GM23338 (cell line): ENCODE measurements around the gene MKRN2. TPM values are rescaled to one million over a fixed set of nuclear protein-coding genes. Genes with fewer than 3 reads are reported as not detected.
"Not testable (repeated sequence)": the region's sequence is repeated elsewhere in the genome, so short reads cannot be mapped to it uniquely, and the experiment has no call there.

Experiments used
- ATAC-seq: fragments of 200-7000 bp; cut with Tn5 transposase; 3 replicates; pipeline ENCODE4 v1.9.1; 2020
- DNase-seq: peaks from one replicate; pipeline ENCODE4 v3.0.0-alpha.2; 2015; ENCODE audit warnings: low spot score
- H2AFZ ChIP-seq: fragments of 200-600 bp; sonication (generic); 2 replicates; pipeline ENCODE4 v1.8.0; 2016; ENCODE audit warnings: antibody characterized with exemption, mild to moderate bottlenecking, moderate library complexity
- H3F3A ChIP-seq: fragments of 200-600 bp; sonication (generic); replicated peaks from 2 replicates; pipeline ENCODE4 v1.8.0; 2017; ENCODE audit warnings: antibody characterized with exemption, mixed run types, low read depth
- H3K27ac ChIP-seq: fragments of 200-600 bp; sonication (generic); 2 replicates; pipeline ENCODE4 v1.6.1; 2016; ENCODE audit warnings: low read depth
- H3K27me3 ChIP-seq: fragments of 200-600 bp; sonication (generic); 2 replicates; pipeline ENCODE4 v1.8.0; 2016; ENCODE audit warnings: mild to moderate bottlenecking, mixed run types, moderate library complexity; ENCODE audit not compliant: insufficient read depth
- H3K36me3 ChIP-seq: fragments of 200-600 bp; sonication (generic); 2 replicates; pipeline ENCODE4 v1.8.0; 2016; ENCODE audit warnings: mild to moderate bottlenecking; ENCODE audit not compliant: insufficient read depth
- H3K4me1 ChIP-seq: fragments of 200-600 bp; sonication (generic); 2 replicates; pipeline ENCODE4 v1.8.0; 2016; ENCODE audit warnings: mild to moderate bottlenecking, moderate library complexity; ENCODE audit not compliant: insufficient read depth
- H3K4me2 ChIP-seq: fragments of 200-600 bp; sonication (generic); 2 replicates; pipeline ENCODE4 v1.7.1; 2017; ENCODE audit warnings: mixed run types
- H3K4me3 ChIP-seq: fragments of 200-600 bp; sonication (generic); 2 replicates; pipeline ENCODE4 v1.6.1; 2016; ENCODE audit warnings: mixed run types
- H3K79me2 ChIP-seq: fragments of 200-600 bp; sonication (generic); replicated peaks from 2 replicates; pipeline ENCODE4 v1.8.0; 2017; ENCODE audit warnings: mild to moderate bottlenecking; ENCODE audit not compliant: insufficient read depth
- H3K9me2 ChIP-seq: fragments of 200-600 bp; sonication (generic); 2 replicates; pipeline ENCODE4 v1.8.0; 2017; ENCODE audit not compliant: insufficient read depth
- H4K20me1 ChIP-seq: fragments of 200-600 bp; sonication (generic); replicated peaks from 2 replicates; pipeline ENCODE4 v1.8.0; 2017; ENCODE audit warnings: mild to moderate bottlenecking; ENCODE audit not compliant: insufficient read depth
- H3K27ac Mint-ChIP-seq: 2 replicates; pipeline ENCODE4 v1.8.0; 2020; ENCODE audit warnings: inconsistent platforms, mild to moderate bottlenecking, moderate library complexity, mixed read lengths
- H3K27me3 Mint-ChIP-seq: 3 replicates; pipeline ENCODE4 v1.8.0; 2022; ENCODE audit warnings: low read depth, mild to moderate bottlenecking, moderate library complexity, mixed read lengths, inconsistent platforms; ENCODE audit not compliant: insufficient read depth, poor library complexity
- H3K36me3 Mint-ChIP-seq: 3 replicates; pipeline ENCODE4 v1.8.0; 2021; ENCODE audit warnings: low read depth, mild to moderate bottlenecking, inconsistent platforms, moderate library complexity, mixed read lengths
- H3K4me1 Mint-ChIP-seq: 3 replicates; pipeline ENCODE4 v1.8.0; 2020; ENCODE audit warnings: mild to moderate bottlenecking, inconsistent platforms, mixed read lengths
- H3K4me3 Mint-ChIP-seq: 3 replicates; pipeline ENCODE4 v1.8.0; 2021; ENCODE audit warnings: moderate library complexity, mild to moderate bottlenecking, inconsistent platforms, mixed read lengths
- H3K9me3 Mint-ChIP-seq: 3 replicates; pipeline ENCODE4 v1.8.0; 2020; ENCODE audit warnings: moderate library complexity, mild to moderate bottlenecking, inconsistent platforms, mixed read lengths
- CREB1 ChIP-seq: fragments of 250-450 bp; sonication (Bioruptor Pico); IDR thresholded peaks from 2 replicates; pipeline ENCODE4 v1.5.0; 2020; ENCODE audit warnings: low read depth, mild to moderate bottlenecking, moderate library complexity
- EZH2phosphoT487 ChIP-seq: fragments of 200-600 bp; sonication (generic); IDR thresholded peaks from one replicate; pipeline ENCODE4 v1.8.1; 2018; ENCODE audit warnings: antibody characterized with exemption; ENCODE audit not compliant: unreplicated experiment
- POLR2AphosphoS5 ChIP-seq: IDR thresholded peaks from 2 replicates; pipeline ENCODE4 v1.6.1; 2016; ENCODE audit warnings: antibody characterized with exemption, low read depth
- polyA plus RNA-seq: library from polyadenylated mRNA; unstranded; fragments of >200 nt; fragmentation: Nextera tagmentation; extraction: Ambion mirVana; gene quantifications from 2 replicates; pipeline ENCODE4 v1.2.1, GENCODE V29; 2016
- total RNA-seq: library from RNA; depleted of rRNA; stranded (reverse); fragments of >200 nt; shearing (Covaris generic); gene quantifications from 2 replicates; pipeline ENCODE4 v1.2.3, GENCODE V29; 2014
- TF ChIP-seq, protein P1 (sequence below), 2 experiments: fragments of 200-600 bp in 1 of 2; sonication (generic) in 1 of 2; conservative IDR thresholded peaks; 2 replicates each; pipeline versions ENCODE4 v1.5.1 to v1.6.1; 2016 to 2017; ENCODE audit warnings: antibody characterized with exemption in 2 of 2, low read depth in 2 of 2, mild to moderate bottlenecking in 2 of 2, moderate library complexity in 1 of 2

MKRN2 gene
- total and polyA plus RNA-seq, 2 experiments from 2014 or later, result 11.4 to 24.6 TPM

DNA sequence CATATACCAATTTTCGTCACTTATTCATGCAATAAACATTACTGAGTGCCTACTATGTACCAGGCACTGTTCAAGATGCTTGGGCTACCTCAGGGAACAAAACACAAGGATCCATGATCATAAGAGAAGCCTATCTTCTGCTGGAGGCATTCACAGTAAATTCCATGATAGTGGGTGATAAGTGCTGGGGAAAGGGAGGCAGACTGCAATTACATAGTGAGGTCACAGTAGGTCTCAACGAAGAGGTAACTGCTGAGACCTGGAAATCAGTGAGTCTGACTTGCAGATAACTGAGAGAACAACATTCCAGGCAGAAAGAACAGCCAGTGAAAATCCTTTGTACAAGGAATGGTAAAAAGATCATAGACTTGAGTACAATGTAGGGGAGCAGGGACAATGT is 73.4 kb downstream of the MKRN2 start:
- Histone ChIP-seq H3K4me2 (no peak overlapping the region), H4K20me1 (peaks cover 63% of the 10 kb centered on the region), H3K27me3 (no peaks in the 10 kb centered on the region), H3F3A (no peaks in the 10 kb centered on the region), H3K36me3 (no peaks in the 10 kb centered on the region), H2AFZ (no peak overlapping the region), H3K4me1 (no peaks in the 10 kb centered on the region; the same call in 1 of the 2 replicates), H3K27ac (peak overlapping the region; percentile 83), H3K4me3 (no peak overlapping the region), H3K9me2 (no peaks in the 10 kb centered on the region), H3K79me2 (peaks cover 100% of the 10 kb centered on the region)
- peak; percentile 10 for DNase-seq
- Mint-ChIP-seq H3K4me3 (no peak overlapping the region), H3K36me3 (no peaks in the 10 kb centered on the region), H3K9me3 (no peaks in the 10 kb centered on the region), H3K27ac (peak overlapping the region; percentile 63), H3K4me1 (peaks cover 14% of the 10 kb centered on the region), H3K27me3 (peaks cover 8% of the 10 kb centered on the region)
- 0 out of 3 replicates have a peak, but pooled peaks have one; percentile 18 for ATAC-seq
- no peak for TF ChIP-seq POLR2AphosphoS5

DNA sequence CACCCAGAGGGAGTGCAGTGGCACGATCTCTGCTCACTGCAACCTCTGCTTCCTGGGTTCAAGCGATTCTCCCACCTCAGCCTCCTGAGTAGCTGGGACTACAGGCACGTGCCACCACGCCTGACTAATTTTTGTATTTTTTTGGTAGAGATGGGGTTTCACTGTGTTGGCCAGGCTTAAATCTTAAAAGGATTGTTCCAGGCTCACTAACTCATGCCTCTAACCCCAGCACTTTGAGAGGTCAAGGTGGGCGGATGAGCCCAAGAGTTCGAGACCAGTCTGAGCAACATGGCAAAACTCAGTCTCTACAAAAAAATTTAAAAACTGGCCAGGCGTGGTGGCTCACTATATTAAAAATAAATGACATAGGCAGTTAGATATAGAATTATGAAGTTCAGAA is 74.0 kb downstream of the MKRN2 start:
- not testable (repeated sequence) for H3K27me3 Mint-ChIP-seq, H3K4me2 ChIP-seq, H3K4me3 Mint-ChIP-seq, DNase-seq, H2AFZ ChIP-seq, ATAC-seq, H3F3A ChIP-seq, H3K27ac Mint-ChIP-seq, H3K36me3 ChIP-seq, H3K36me3 Mint-ChIP-seq, H3K27me3 ChIP-seq, H3K9me2 ChIP-seq, H3K9me3 Mint-ChIP-seq, H3K4me1 ChIP-seq, H3K4me3 ChIP-seq
- peaks cover 58% of the 10 kb centered on the region for H4K20me1 ChIP-seq
- H3K27ac ChIP-seq, result peak overlapping the region; percentile 83
- H3K79me2 ChIP-seq, result peaks cover 100% of the 10 kb centered on the region
- peaks cover 14% of the 10 kb centered on the region for H3K4me1 Mint-ChIP-seq

- H3K27ac Mint-ChIP-seq, result no peak overlapping the region
- Histone ChIP-seq H3F3A (no peaks in the 10 kb centered on the region), H4K20me1 (peaks cover 56% of the 10 kb centered on the region), H3K4me3 (no peak overlapping the region), H3K9me2 (no peaks in the 10 kb centered on the region), H3K4me1 (peaks cover 1% of the 10 kb centered on the region), H2AFZ (no peak overlapping the region), H3K27me3 (no peaks in the 10 kb centered on the region), H3K4me2 (no peak overlapping the region), H3K79me2 (peaks cover 100% of the 10 kb centered on the region), H3K27ac (peak overlapping the region; percentile 7; the same call in 1 of the 2 replicates), H3K36me3 (no peaks in the 10 kb centered on the region)
- TF ChIP-seq EZH2phosphoT487 (no peak), CREB1 (no peak)
- TF ChIP-seq, protein P1, sequence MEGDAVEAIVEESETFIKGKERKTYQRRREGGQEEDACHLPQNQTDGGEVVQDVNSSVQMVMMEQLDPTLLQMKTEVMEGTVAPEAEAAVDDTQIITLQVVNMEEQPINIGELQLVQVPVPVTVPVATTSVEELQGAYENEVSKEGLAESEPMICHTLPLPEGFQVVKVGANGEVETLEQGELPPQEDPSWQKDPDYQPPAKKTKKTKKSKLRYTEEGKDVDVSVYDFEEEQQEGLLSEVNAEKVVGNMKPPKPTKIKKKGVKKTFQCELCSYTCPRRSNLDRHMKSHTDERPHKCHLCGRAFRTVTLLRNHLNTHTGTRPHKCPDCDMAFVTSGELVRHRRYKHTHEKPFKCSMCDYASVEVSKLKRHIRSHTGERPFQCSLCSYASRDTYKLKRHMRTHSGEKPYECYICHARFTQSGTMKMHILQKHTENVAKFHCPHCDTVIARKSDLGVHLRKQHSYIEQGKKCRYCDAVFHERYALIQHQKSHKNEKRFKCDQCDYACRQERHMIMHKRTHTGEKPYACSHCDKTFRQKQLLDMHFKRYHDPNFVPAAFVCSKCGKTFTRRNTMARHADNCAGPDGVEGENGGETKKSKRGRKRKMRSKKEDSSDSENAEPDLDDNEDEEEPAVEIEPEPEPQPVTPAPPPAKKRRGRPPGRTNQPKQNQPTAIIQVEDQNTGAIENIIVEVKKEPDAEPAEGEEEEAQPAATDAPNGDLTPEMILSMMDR (conservative IDR thresholded peaks at IDR 0.05; ENCODE audit: low read depth in 2 of 2), result no peak
- ATAC-seq (no peak), DNase-seq (no peak)
- no peaks in the 10 kb centered on the region for H3K9me3 Mint-ChIP-seq
- H3K27me3 Mint-ChIP-seq, result peaks cover 10% of the 10 kb centered on the region
- H3K4me3 Mint-ChIP-seq, result no peak overlapping the region
- peaks cover 26% of the 10 kb centered on the region for H3K4me1 Mint-ChIP-seq
- H3K36me3 Mint-ChIP-seq, result no peaks in the 10 kb centered on the region; the same call in 2 of the 3 replicates
Observed at GRCh38 chr3:12632523-12632922, 75.6 kb downstream of the MKRN2 start.
